Measurements from ENCODE around the gene PRAC1.

- TF ChIP-seq CTCF (IDR thresholded peaks at IDR 0.05) (no peak), POLR2A (IDR thresholded peaks at IDR 0.05) (no peak)
These were observed 6.6 kb downstream of the PRAC1 start for GRCh38 chr17:48715496-48716399.
